Fibroblast of lung (primary cell): ENCODE measurements around the gene SP4. TPM values are rescaled to one million over a fixed set of nuclear protein-coding genes. Genes with fewer than 3 reads are reported as not detected.

ENCODE experiments used
- DNase-seq, 2 donors: peaks; one replicate each; pipeline versions ENCODE4 v3.0.0 to v3.0.0-alpha.2; 2010; ENCODE audit warnings: low read depth in 2 of 2
- H2AFZ ChIP-seq: 2 replicates; pipeline ENCODE4 v1.5.1; 2012; ENCODE audit warnings: low read length, control low read depth, inconsistent platforms
- H3K27ac ChIP-seq: 2 replicates; pipeline ENCODE4 v1.5.1; 2011; ENCODE audit warnings: low read length, control low read depth; ENCODE audit not compliant: insufficient read depth
- H3K27me3 ChIP-seq: 2 replicates; pipeline ENCODE4 v1.5.1; 2011; ENCODE audit warnings: mild to moderate bottlenecking, low read length; ENCODE audit not compliant: control insufficient read depth, insufficient read depth
- H3K36me3 ChIP-seq: 2 replicates; pipeline ENCODE4 v1.5.1; 2011; ENCODE audit warnings: low read length; ENCODE audit not compliant: control insufficient read depth, insufficient read depth
- H3K4me1 ChIP-seq: 2 replicates; pipeline ENCODE4 v1.5.1; 2011; ENCODE audit warnings: low read length; ENCODE audit not compliant: control insufficient read depth, insufficient read depth; ENCODE audit errors: extremely low read depth
- H3K4me2 ChIP-seq: 2 replicates; pipeline ENCODE4 v1.5.1; 2011; ENCODE audit warnings: low read length, control low read depth; ENCODE audit not compliant: insufficient read depth; ENCODE audit errors: extremely low read depth
- H3K4me3 ChIP-seq, 4 experiments: fragments of 200-600 bp in 1 of 4; sonication (generic) in 1 of 4; replicated peaks in 1 of 4; 2 replicates each; pipeline ENCODE4 v1.5.1; 2011 to 2016; ENCODE audit warnings: low read length in 4 of 4, low read depth in 3 of 4, mild to moderate bottlenecking in 3 of 4, control low read depth in 2 of 4, inconsistent platforms in 1 of 4, mixed read lengths in 1 of 4; ENCODE audit not compliant: insufficient read depth in 1 of 4; ENCODE audit errors: control extremely low read depth in 1 of 4
- H3K79me2 ChIP-seq: 2 replicates; pipeline ENCODE4 v1.5.1; 2012; ENCODE audit warnings: mild to moderate bottlenecking, low read length, inconsistent platforms; ENCODE audit not compliant: control insufficient read depth, insufficient read depth
- H3K9ac ChIP-seq: 2 replicates; pipeline ENCODE4 v1.5.1; 2011; ENCODE audit warnings: mild to moderate bottlenecking, low read length, control low read depth; ENCODE audit not compliant: insufficient read depth
- H3K9me3 ChIP-seq: 2 replicates; pipeline ENCODE4 v1.5.1; 2012; ENCODE audit warnings: low read depth, low read length; ENCODE audit not compliant: control insufficient read depth, insufficient read depth
- H4K20me1 ChIP-seq: 2 replicates; pipeline ENCODE4 v1.5.1; 2011; ENCODE audit warnings: low read length; ENCODE audit not compliant: control insufficient read depth, insufficient read depth; ENCODE audit errors: extremely low read depth
- CTCF ChIP-seq, 2 donors: IDR thresholded peaks in 1 of 2; conservative IDR thresholded peaks in 1 of 2; 1 replicate in 1 of 2; 2 replicates in 1 of 2; pipeline ENCODE4 v1.5.1; 2011 to 2012; ENCODE audit warnings: low read length in 2 of 2, control low read depth in 1 of 2, inconsistent platforms in 1 of 2, low read depth in 1 of 2, mild to moderate bottlenecking in 1 of 2
- EZH2 ChIP-seq: IDR thresholded peaks from 2 replicates; pipeline ENCODE4 v1.5.1; 2012; ENCODE audit warnings: low read length, control low read depth, mild to moderate bottlenecking; ENCODE audit errors: missing control alignments
- polyA plus RNA-seq, 2 donors: library from polyadenylated mRNA; depleted of rRNA in 1 of 2; stranded (reverse) in 1 of 2; unstranded in 1 of 2; fragments of >200 nt; gene quantifications; 2 replicates each; pipeline ENCODE4 v1.2.1, GENCODE V29; 2011 to 2012; ENCODE audit warnings: missing spikeins in 1 of 2
- total RNA-seq: library from RNA; depleted of rRNA; stranded (reverse); fragments of >200 nt; gene quantifications from 2 replicates; pipeline ENCODE4 v1.2.1, GENCODE V29; 2014

SP4 gene
- total and polyA plus RNA-seq, 2 donors (not counting 1 experiment from before 2014, with no cell fraction given): 2.9 to 8.8 TPM

DNA sequence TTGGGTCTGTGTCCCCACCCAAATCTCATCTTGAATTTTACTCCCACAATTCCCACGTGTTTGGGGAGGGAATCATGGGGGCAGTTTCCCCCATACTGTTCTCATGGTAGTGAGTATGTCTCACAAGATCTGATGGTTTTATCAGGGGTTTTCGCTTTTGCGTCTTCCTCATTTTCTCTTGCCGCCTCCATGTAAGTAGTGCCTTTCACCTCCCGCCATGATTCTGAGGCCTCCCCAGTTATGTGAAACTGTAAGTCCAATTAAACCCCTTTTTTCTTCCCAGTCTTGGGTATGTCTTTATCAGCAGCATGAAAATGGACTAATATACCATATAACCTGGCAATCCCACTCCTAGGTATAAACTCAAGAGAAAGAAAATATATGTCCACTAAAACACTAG lies 25.9 kb upstream of the SP4 start:
- DNase-seq: no peak
- no peak for TF ChIP-seq EZH2
- no peak for TF ChIP-seq CTCF (conservative IDR thresholded peaks at IDR 0.05 in 1 of 2, IDR thresholded peaks at IDR 0.05 in 1 of 2; ENCODE audit: low read depth in 1 of 2, low read length in 2 of 2)
- no peaks in the 10 kb centered on the region for H3K4me1 ChIP-seq

GRCh38 chr7:21407796-21408480 lies 19.9 kb upstream of the SP4 start:
- no peak overlapping the region for H3K9ac ChIP-seq

More for the DNA sequence above, 25.9 kb upstream of the SP4 start:
- no peak overlapping the region for H3K9ac ChIP-seq
- H3K4me2 ChIP-seq: no peak overlapping the region
- H3K36me3 ChIP-seq: no peaks in the 10 kb centered on the region
- H3K4me3 ChIP-seq: no peak overlapping the region
- no peaks in the 10 kb centered on the region for H4K20me1 ChIP-seq
- no peaks in the 10 kb centered on the region for H3K9me3 ChIP-seq
- no peaks in the 10 kb centered on the region for H3K79me2 ChIP-seq
- no peak overlapping the region for H2AFZ ChIP-seq
- no peaks in the 10 kb centered on the region for H3K27me3 ChIP-seq
- no peak overlapping the region for H3K27ac ChIP-seq

DNA sequence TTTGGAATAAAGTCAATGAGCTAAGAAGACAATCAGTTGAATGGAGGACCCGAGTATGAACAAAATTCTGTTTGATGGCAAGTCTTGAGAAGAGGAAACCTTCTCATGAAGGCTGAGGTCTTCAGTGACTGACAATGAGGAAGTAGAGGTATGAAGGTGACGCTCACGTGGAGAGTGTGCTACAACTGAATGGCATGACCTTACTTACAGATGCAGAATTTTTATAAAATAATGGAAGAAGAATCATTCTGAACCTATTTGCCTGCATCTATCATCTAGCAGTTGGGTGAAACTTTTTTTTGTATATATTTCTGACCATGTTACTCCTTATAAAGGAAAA lies 19.4 kb upstream of the SP4 start:
- no peak for DNase-seq
- Histone ChIP-seq H3K4me3 (no peak overlapping the region), H3K27ac (no peak overlapping the region), H4K20me1 (no peaks in the 10 kb centered on the region), H3K9ac (no peak overlapping the region), H3K4me2 (no peak overlapping the region), H3K79me2 (no peaks in the 10 kb centered on the region), H3K36me3 (no peaks in the 10 kb centered on the region), H3K9me3 (no peaks in the 10 kb centered on the region), H2AFZ (no peak overlapping the region), H3K4me1 (no peaks in the 10 kb centered on the region), H3K27me3 (no peaks in the 10 kb centered on the region)
- TF ChIP-seq CTCF (conservative IDR thresholded peaks at IDR 0.05 in 1 of 2, IDR thresholded peaks at IDR 0.05 in 1 of 2; ENCODE audit: low read depth in 1 of 2, low read length in 2 of 2) (no peak), EZH2 (no peak)

More at GRCh38 chr7:21407796-21408480, 19.9 kb upstream of the SP4 start:
- Histone ChIP-seq H3K79me2 (no peaks in the 10 kb centered on the region), H3K4me1 (no peaks in the 10 kb centered on the region), H3K27ac (no peak overlapping the region), H3K4me2 (no peak overlapping the region), H3K36me3 (no peaks in the 10 kb centered on the region), H4K20me1 (no peaks in the 10 kb centered on the region), H2AFZ (no peak overlapping the region), H3K4me3 (no peak overlapping the region), H3K9me3 (no peaks in the 10 kb centered on the region), H3K27me3 (no peaks in the 10 kb centered on the region)
- no peak for DNase-seq
- no peak for TF ChIP-seq EZH2
- TF ChIP-seq CTCF (conservative IDR thresholded peaks at IDR 0.05 in 1 of 2, IDR thresholded peaks at IDR 0.05 in 1 of 2; ENCODE audit: low read depth in 1 of 2, low read length in 2 of 2): no peak
